Skeletal muscle satellite cell (primary cell): ENCODE results near the gene CMTM8.

ENCODE experiments used
- H3K27me3 ChIP-seq: 2 replicates; pipeline ENCODE4 v1.7.0; 2013; ENCODE audit warnings: low read length; ENCODE audit not compliant: control insufficient read depth, insufficient read depth
- H3K36me3 ChIP-seq: 2 replicates; pipeline ENCODE4 v1.7.0; 2013; ENCODE audit warnings: mild to moderate bottlenecking, control low read depth, low read length; ENCODE audit not compliant: insufficient read depth
- H3K4me1 ChIP-seq: 2 replicates; pipeline ENCODE4 v1.7.0; 2013; ENCODE audit warnings: low read length; ENCODE audit not compliant: control insufficient read depth, insufficient read depth
- H3K4me2 ChIP-seq: 2 replicates; pipeline ENCODE4 v1.7.0; 2013; ENCODE audit warnings: mild to moderate bottlenecking, low read length
- H3K4me3 ChIP-seq: 2 replicates; pipeline ENCODE4 v1.7.0; 2013; ENCODE audit warnings: low read length
- H3K9ac ChIP-seq: 2 replicates; pipeline ENCODE4 v1.7.0; 2013; ENCODE audit warnings: mild to moderate bottlenecking, low read depth, low read length, moderate library complexity
- H3K9me3 ChIP-seq: replicated peaks from 2 replicates; pipeline ENCODE4 v1.7.0; 2013; ENCODE audit warnings: mild to moderate bottlenecking, control low read depth, low read length

Gene CMTM8

GRCh38 chr3:32236377-32236776 lies 2.1 kb upstream of the CMTM8 start:
- Histone ChIP-seq H3K4me1 (peaks cover 8% of the 10 kb centered on the region), H3K9ac (no peak overlapping the region), H3K36me3 (no peaks in the 10 kb centered on the region), H3K27me3 (peaks cover 6% of the 10 kb centered on the region), H3K4me3 (no peak overlapping the region), H3K4me2 (no peak overlapping the region), H3K9me3 (no peaks in the 10 kb centered on the region)

- Histone ChIP-seq H3K36me3 (no peaks in the 10 kb centered on the region), H3K9ac (no peak overlapping the region), H3K4me1 (peaks cover 8% of the 10 kb centered on the region), H3K27me3 (peaks cover 6% of the 10 kb centered on the region), H3K9me3 (no peaks in the 10 kb centered on the region), H3K4me3 (peak overlapping the region; percentile 87), H3K4me2 (peak overlapping the region; percentile 93)
Measured at GRCh38 chr3:32237670-32238452, 619 bp upstream of the CMTM8 start.

- peaks cover 6% of the 10 kb centered on the region for H3K27me3 ChIP-seq
- no peaks in the 10 kb centered on the region for H3K36me3 ChIP-seq
- no peaks in the 10 kb centered on the region for H3K9me3 ChIP-seq
- H3K9ac ChIP-seq = peak overlapping the region; percentile 68
- H3K4me1 ChIP-seq = peaks cover 8% of the 10 kb centered on the region
- H3K4me2 ChIP-seq = peak overlapping the region; percentile 93
- peak overlapping the region; percentile 87 for H3K4me3 ChIP-seq
Measured at GRCh38 chr3:32239307-32240158, 1.1 kb downstream of the CMTM8 start.

GRCh38 chr3:32240159-32240545 lies 1.7 kb downstream of the CMTM8 start:
- Histone ChIP-seq H3K9me3 (no peaks in the 10 kb centered on the region), H3K36me3 (no peaks in the 10 kb centered on the region), H3K4me3 (peak overlapping the region; percentile 87), H3K9ac (no peak overlapping the region), H3K4me1 (peaks cover 13% of the 10 kb centered on the region), H3K27me3 (peaks cover 6% of the 10 kb centered on the region), H3K4me2 (peak overlapping the region; percentile 93)

GRCh38 chr3:32241100-32241499 lies 2.6 kb downstream of the CMTM8 start:
- Histone ChIP-seq H3K36me3 (no peaks in the 10 kb centered on the region), H3K9ac (no peak overlapping the region), H3K4me1 (peaks cover 18% of the 10 kb centered on the region), H3K4me3 (no peak overlapping the region), H3K4me2 (no peak overlapping the region), H3K27me3 (peaks cover 6% of the 10 kb centered on the region), H3K9me3 (no peaks in the 10 kb centered on the region)

GRCh38 chr3:32243519-32243918 lies 5.0 kb downstream of the CMTM8 start:
- Histone ChIP-seq H3K4me2 (no peak overlapping the region), H3K4me1 (peaks cover 26% of the 10 kb centered on the region), H3K27me3 (no peaks in the 10 kb centered on the region), H3K36me3 (no peaks in the 10 kb centered on the region), H3K9me3 (no peaks in the 10 kb centered on the region), H3K4me3 (no peak overlapping the region), H3K9ac (no peak overlapping the region)

- Histone ChIP-seq H3K4me1 (peaks cover 32% of the 10 kb centered on the region), H3K4me3 (no peak overlapping the region), H3K4me2 (no peak overlapping the region), H3K9me3 (no peaks in the 10 kb centered on the region), H3K9ac (no peak overlapping the region), H3K36me3 (no peaks in the 10 kb centered on the region), H3K27me3 (no peaks in the 10 kb centered on the region)
Measured at GRCh38 chr3:32245200-32245599, 6.7 kb downstream of the CMTM8 start.

GRCh38 chr3:32246079-32246675 lies 7.7 kb downstream of the CMTM8 start:
- H3K36me3 ChIP-seq = no peaks in the 10 kb centered on the region
- no peak overlapping the region for H3K9ac ChIP-seq
- peaks cover 33% of the 10 kb centered on the region for H3K4me1 ChIP-seq
- no peak overlapping the region for H3K4me3 ChIP-seq
- no peaks in the 10 kb centered on the region for H3K27me3 ChIP-seq
- H3K4me2 ChIP-seq = no peak overlapping the region
- no peaks in the 10 kb centered on the region for H3K9me3 ChIP-seq

- H3K4me2 ChIP-seq = peak overlapping the region; percentile 38
- H3K36me3 ChIP-seq = no peaks in the 10 kb centered on the region
- no peaks in the 10 kb centered on the region for H3K9me3 ChIP-seq
- peaks cover 33% of the 10 kb centered on the region for H3K4me1 ChIP-seq
- no peak overlapping the region for H3K4me3 ChIP-seq
- H3K27me3 ChIP-seq = no peaks in the 10 kb centered on the region
- no peak overlapping the region for H3K9ac ChIP-seq
Measured at GRCh38 chr3:32249184-32249782, 10.8 kb downstream of the CMTM8 start.

GRCh38 chr3:32254268-32254667 lies 15.8 kb downstream of the CMTM8 start:
- Histone ChIP-seq H3K36me3 (no peaks in the 10 kb centered on the region), H3K4me1 (peaks cover 8% of the 10 kb centered on the region)

GRCh38 chr3:32255345-32255744 lies 16.9 kb downstream of the CMTM8 start:
- H3K4me1 ChIP-seq = peaks cover under 1% of the 10 kb centered on the region
- H3K27me3 ChIP-seq = no peaks in the 10 kb centered on the region
- H3K36me3 ChIP-seq = no peaks in the 10 kb centered on the region
- H3K4me3 ChIP-seq = no peak overlapping the region
- no peak overlapping the region for H3K4me2 ChIP-seq
- H3K9me3 ChIP-seq = no peaks in the 10 kb centered on the region
- no peak overlapping the region for H3K9ac ChIP-seq

More at GRCh38 chr3:32254268-32254667, 15.8 kb downstream of the CMTM8 start:
- Histone ChIP-seq H3K9me3 (no peaks in the 10 kb centered on the region), H3K27me3 (no peaks in the 10 kb centered on the region), H3K9ac (no peak overlapping the region), H3K4me3 (no peak overlapping the region), H3K4me2 (no peak overlapping the region)
